Fibroblast of peridontal ligament (primary cell): ENCODE data around the gene ZCCHC2.

Source experiments
- DNase-seq: peaks from one replicate; pipeline ENCODE4 v3.0.0-alpha.2; 2010; ENCODE audit errors: extremely low read depth

Gene ZCCHC2

GRCh38 chr18:62537946-62538345 lies 15.1 kb downstream of the ZCCHC2 start:
- DNase-seq, result no peak

GRCh38 chr18:62538881-62539280 lies 16.1 kb downstream of the ZCCHC2 start:
- DNase-seq, result no peak

- no peak for DNase-seq
Measured at GRCh38 chr18:62539284-62540165, 16.7 kb downstream of the ZCCHC2 start.

DNA sequence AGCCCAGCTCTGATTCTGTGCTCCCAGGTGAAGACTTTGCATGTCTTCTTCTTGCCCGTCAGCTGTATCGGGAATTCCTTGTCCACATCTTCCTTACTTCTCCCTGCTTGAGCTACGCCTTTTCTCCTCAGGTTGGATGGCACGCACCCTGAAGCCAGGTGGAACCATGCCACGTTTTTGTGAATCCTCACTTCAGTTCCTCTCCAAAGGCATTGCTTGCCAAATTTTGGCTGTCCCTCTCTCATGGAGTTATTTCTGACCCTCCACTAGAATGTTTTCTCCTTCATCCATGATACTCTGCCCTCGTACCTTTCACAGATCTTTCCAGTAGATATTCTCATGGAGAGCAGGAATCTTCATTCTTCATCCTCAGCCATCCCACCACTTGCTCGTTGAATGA lies 20.2 kb downstream of the ZCCHC2 start:
- no peak for DNase-seq

GRCh38 chr18:62545098-62545497 lies 22.3 kb downstream of the ZCCHC2 start:
- DNase-seq, result no peak

GRCh38 chr18:62549755-62550154 lies 26.9 kb downstream of the ZCCHC2 start:
- DNase-seq, result no peak

- DNase-seq, result no peak
Measured at GRCh38 chr18:62550746-62551145, 27.9 kb downstream of the ZCCHC2 start.

GRCh38 chr18:62551972-62552513 lies 29.2 kb downstream of the ZCCHC2 start:
- DNase-seq, result no peak

GRCh38 chr18:62554061-62554815 lies 31.4 kb downstream of the ZCCHC2 start:
- DNase-seq, result no peak

DNA sequence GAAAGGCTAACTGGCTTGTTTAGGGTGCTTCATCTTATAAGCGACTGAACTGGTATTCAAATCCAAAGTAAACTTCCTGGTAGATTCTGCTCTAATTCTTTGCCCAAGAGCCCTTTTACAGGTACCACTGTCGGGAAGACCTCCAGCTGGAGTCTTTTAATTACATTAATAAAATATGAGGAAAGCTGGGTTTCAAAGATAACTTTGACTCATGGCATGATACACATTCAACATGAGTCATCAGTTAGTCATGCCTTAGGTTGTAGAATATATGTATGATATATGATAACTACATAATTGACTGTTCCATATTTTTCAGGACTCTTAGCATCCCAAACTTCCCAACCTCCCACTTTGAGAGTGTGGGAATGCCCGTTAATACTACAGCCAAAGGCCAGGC lies 32.3 kb downstream of the ZCCHC2 start:
- peak; percentile 5 for DNase-seq

DNA sequence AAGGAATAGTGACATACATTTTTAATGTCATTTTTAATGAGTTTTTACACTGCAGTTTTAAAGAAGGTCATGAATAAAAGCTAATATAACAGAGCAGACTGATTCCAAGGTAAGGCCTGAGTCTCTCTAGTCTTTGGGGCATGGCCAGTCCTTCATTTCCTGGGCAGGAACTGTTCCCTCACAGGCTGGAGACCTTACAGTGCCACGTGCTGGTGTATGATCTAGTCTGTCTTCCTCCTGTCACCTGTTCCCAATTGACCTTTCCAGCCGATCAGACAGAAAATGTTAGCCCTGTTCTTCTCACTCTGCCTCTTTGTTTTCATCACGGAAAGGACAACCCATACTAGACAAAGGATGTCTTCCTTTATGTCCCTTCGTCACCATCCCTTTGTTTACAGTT lies 33.6 kb downstream of the ZCCHC2 start:
- no peak for DNase-seq

- no peak for DNase-seq
Measured at GRCh38 chr18:62558015-62558663, 35.3 kb downstream of the ZCCHC2 start.

- no peak for DNase-seq
Measured at GRCh38 chr18:62564044-62564443, 41.2 kb downstream of the ZCCHC2 start.

GRCh38 chr18:62566199-62566598 lies 43.4 kb downstream of the ZCCHC2 start:
- DNase-seq, result peak; percentile 47

DNA sequence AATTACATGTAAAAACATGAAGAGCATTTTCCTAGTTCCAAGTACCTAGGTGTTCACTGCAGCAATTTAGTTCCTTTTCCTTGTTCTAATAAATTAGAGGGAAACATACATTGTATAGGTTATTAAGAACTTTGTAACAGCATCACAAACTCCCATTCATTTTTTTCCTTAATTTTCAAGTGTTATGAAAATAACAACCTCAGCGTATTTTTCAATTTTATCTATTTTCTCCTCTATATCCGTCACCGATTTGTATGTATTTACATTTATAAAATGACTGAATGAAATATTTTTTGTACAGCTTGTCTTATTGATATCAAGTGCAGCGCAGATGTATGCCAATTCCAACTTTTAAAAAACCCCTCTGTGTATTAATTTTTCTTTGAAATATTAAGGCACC lies 44.0 kb downstream of the ZCCHC2 start:
- DNase-seq, result no peak

- no peak for DNase-seq
Measured at GRCh38 chr18:62569081-62569655, 46.3 kb downstream of the ZCCHC2 start.

DNA sequence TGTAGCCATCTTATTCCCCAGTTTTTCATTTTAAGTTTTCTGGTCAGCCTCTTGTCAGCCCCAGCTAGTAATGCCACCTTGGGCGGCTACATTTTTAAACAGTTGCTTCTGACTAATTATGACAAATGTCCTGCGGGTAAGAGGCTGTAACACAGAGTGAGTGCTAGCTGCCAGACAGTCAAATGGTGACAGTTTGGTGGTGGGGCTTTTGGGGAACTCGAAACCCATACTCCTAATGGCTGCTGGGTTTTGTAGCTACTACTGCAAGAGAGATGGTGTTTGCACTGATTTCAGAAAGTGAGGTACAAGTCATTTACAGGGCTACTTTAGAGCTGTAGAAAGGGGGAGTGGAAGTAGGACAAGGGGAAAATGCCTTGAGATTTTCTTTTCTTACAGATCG lies 48.2 kb downstream of the ZCCHC2 start:
- no peak for DNase-seq

- DNase-seq, result no peak
Measured at GRCh38 chr18:62571648-62572047, 48.8 kb downstream of the ZCCHC2 start.

DNA sequence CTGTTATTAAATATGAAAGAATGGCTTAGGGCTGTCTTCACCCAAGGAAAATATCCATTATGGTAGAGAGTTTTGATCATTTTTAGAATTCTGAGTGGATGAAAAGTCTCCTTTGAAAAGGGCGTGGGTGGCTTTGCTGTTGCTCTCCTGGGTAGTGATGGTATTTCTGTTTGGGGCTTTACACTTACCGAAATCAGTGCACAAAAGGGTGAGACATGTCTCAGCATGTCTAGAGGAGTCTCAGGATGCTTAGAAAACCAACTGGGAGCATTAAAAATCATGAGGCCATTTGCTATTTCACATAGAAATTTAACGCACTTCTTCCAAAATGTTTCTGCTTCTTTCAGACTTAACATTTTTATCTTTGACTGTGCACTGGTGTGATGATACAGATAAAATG lies 49.6 kb downstream of the ZCCHC2 start:
- no peak for DNase-seq

DNA sequence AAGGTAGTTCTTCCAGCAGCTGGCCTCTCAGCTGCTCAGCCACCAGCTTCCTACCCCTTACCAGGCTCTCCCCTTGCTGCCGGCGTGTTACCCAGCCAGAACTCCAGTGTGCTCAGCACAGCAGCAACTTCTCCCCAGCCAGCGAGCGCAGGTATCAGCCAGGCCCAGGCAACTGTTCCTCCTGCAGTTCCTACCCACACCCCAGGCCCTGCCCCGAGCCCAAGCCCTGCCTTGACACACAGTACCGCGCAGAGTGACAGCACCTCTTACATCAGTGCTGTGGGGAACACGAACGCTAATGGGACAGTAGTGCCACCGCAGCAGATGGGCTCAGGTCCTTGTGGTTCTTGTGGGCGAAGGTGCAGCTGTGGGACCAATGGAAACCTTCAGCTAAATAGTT lies 52.0 kb downstream of the ZCCHC2 start:
- DNase-seq, result no peak

GRCh38 chr18:62576271-62576670 lies 53.4 kb downstream of the ZCCHC2 start:
- no peak for DNase-seq
